OCI-LY1 (cell line): ENCODE measurements around the gene PSPC1.

Experiments
- EZH2 ChIP-seq: fragments of 200-600 bp; sonication (generic), shearing (Covaris generic); IDR thresholded peaks from 2 replicates; pipeline ENCODE4 v1.8.0; 2017; ENCODE audit warnings: borderline replicate concordance, mixed run types, mild to moderate bottlenecking, antibody characterized with exemption, low read length, moderate library complexity, mixed read lengths
- TF ChIP-seq, protein P1 (sequence below): fragments of 200-600 bp; sonication (generic), shearing (Covaris generic); IDR thresholded peaks from 2 replicates; pipeline ENCODE4 v1.5.1; 2017; ENCODE audit warnings: mild to moderate bottlenecking, antibody characterized with exemption, low read length, moderate library complexity, mixed read lengths

DNA sequence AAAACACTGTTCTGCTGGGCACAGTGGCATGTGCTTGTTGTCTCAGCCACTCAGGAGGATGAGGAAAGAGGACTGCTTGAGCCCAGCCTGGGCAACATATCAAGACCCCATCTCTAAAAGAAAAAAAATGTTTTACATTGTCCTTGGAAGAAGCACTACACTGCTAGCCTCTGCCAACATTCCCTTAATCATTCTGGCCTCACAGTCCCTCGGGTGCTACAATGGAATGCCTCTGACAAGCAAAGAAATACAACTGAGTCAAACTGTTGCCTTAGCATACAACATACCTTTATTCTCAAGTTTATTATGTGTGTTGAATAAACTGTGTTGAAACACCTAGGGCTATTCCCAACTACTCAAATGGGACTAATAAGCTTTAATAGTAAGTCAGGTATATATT is 56.1 kb downstream of the PSPC1 start:
- TF ChIP-seq, protein P1, sequence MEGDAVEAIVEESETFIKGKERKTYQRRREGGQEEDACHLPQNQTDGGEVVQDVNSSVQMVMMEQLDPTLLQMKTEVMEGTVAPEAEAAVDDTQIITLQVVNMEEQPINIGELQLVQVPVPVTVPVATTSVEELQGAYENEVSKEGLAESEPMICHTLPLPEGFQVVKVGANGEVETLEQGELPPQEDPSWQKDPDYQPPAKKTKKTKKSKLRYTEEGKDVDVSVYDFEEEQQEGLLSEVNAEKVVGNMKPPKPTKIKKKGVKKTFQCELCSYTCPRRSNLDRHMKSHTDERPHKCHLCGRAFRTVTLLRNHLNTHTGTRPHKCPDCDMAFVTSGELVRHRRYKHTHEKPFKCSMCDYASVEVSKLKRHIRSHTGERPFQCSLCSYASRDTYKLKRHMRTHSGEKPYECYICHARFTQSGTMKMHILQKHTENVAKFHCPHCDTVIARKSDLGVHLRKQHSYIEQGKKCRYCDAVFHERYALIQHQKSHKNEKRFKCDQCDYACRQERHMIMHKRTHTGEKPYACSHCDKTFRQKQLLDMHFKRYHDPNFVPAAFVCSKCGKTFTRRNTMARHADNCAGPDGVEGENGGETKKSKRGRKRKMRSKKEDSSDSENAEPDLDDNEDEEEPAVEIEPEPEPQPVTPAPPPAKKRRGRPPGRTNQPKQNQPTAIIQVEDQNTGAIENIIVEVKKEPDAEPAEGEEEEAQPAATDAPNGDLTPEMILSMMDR: no peak
- no peak for TF ChIP-seq EZH2
